NCI-H2107 (cell line): Measurements from ENCODE around the gene BTBD9.

Source experiments
- DNase-seq: peaks from one replicate; lab custom pipeline; 2025; lab: John Stamatoyannopoulos, UW

BTBD9 gene

DNA sequence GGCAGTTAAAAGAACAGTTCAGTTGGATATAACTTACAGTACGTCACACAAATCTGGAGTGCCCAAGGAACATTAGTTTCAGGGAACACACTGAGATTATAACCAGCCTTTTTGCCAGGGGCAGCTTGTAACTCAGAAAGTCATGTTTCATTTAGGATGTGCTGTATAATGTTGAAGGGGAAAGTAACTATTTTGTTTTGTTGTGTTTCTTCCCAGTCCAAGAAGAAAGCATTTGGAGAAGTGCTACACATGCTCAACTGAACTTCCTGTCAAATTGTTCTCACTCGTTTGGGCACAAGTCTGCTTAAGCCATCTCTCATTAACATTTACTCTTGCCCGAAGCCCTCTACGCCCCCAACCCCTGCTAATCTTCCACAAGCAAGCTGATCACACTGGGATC is 157.9 kb downstream of the BTBD9 start:
- no peak for DNase-seq

DNA sequence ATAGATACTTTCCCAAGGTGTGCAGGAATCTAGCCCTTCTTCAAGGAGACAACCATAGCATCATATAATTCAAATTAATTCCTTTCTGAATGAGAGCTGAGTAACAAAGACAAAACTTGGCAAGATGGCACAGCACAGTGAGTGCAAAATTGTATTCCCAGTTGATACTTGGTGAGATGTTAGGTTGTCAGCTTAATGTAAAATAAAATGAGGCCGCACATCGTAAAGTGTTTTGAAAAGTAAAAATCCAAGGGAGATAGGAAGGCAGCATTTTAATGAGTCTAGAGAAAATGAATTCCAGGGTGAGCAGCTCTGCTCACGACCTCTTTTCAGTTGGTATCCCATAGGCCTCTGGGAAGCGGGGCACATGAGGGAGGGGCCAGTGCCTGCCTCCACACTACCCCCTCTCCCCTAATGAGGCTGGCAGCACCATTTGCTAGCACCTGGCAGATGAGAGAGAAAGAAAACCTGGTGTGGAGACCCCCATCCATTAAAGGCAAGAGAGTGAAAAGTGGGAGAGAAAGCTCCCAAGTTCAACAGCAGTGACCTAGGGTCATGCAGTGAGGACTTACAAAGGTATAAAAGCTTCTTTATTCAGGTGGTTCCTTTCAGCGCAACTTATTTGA is 158.4 kb downstream of the BTBD9 start:
- no peak for DNase-seq

DNA sequence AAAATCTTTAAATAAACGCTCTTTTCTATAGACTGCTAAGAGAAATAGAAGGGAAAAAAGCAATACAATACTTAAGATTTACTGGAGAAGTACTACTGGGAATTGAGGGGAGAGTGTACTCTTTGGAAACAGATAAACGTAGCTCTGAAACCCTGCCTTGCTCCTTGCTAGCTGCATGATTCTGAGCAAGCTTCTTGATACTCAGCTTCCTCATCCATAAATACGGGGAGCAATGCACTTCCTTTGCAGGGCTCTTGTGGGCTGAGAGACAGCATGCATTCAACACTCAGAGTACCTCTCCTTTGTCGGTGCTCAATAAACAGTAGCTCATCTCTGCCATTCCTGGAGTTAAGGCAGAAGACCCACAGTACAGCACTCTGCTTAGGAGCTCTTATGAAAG is 159.7 kb downstream of the BTBD9 start:
- DNase-seq = no peak

DNA sequence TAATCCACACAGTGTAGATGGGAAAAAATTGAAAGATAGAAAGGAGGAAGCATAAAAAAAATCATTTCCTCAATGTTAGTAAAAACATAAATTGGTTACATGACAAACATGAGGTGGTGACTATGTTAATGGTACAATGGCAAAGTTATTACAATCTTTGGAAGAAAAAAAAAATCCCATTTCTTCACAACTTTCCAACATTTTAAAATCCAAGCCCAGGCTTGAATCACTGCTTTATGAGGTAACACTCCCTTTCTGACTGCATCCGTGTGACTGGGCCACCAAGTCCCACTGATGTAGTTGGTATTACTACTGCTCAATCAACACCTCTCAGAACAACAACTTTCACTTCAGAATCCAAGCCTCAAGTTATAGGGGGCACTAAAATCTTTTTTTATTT is 160.4 kb downstream of the BTBD9 start:
- DNase-seq = no peak

GRCh38 chr6:38477680-38478260 is 162.0 kb downstream of the BTBD9 start:
- DNase-seq = no peak

DNA sequence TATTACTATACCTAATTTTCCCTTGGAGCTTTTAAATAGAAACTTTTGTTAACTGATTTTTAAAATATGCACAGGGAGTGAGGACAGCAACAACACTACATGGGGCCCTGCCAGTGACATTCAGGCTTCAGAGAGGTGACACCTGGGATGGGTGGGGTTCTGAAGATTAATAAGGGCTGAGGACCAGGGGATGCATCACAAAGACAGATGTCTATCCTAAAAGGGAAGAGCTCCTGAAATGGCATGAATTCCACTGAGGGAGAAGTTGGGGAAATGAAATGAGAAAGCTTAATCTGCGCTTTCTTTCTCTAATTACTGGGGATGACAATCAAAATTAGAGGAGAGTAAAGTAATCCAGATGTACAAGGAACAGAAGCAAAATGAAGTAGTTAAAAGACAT is 162.8 kb downstream of the BTBD9 start:
- no peak for DNase-seq

- DNase-seq = no peak
Measured at GRCh38 chr6:38476141-38476540, 163.6 kb downstream of the BTBD9 start.

DNA sequence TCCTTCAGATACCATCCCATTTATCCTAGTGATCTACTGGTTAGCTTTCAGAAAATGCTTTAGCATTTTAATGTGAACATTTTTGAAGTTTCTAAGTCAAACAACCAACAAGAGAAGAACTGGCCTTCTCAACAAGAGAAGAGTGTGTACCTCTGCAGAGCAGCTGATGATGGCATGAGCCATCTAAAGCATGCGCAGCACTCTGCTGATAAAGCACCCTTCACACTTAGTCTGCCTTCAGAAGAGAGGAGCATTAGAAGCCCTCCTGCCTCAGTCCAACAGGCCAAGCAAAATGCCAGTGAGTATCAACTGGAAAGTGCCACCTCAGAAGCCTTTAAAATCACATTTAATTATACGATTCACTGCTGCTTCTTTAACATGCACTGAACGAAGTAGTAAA is 169.2 kb downstream of the BTBD9 start:
- no peak for DNase-seq

GRCh38 chr6:38467566-38467965 is 172.2 kb downstream of the BTBD9 start:
- DNase-seq = no peak

GRCh38 chr6:38460186-38460585 is 179.5 kb downstream of the BTBD9 start:
- no peak for DNase-seq

DNA sequence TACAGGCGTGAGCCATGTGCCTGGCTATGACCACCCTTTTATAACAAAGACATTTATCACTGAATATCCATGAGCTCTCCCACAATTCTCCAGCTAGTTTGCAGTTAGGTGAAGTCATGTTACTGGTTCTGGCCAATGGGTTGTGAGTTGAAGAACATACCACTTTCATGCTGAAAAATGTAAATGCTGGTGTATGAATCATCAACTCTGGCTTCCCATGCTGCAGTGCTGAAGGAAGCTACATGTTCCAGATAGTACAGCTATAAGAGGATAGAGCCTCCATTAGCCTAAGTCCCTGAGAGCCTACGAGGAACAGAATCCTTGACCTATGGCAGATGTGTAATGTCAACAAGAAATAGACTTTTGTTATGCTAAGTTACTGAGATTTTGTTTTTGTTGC is 180.4 kb downstream of the BTBD9 start:
- DNase-seq = no peak

DNA sequence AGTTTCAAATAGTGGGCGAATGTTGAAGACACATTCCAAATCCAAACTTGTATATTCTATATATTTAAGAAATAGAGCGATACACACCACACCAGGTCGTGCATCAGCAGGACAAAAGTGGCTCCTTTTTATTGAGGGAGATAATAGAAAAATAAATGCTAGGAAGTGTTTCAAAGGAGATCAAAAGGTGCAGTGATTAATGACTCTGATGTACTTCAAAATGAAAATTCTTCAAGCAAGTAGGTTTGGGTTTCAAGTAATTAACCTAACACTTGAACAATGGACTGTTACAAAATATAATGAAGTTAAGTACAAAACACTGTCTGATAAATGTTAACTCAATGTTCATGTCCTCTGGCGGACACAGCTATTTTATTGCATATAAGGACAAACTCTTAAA is 185.9 kb downstream of the BTBD9 start:
- no peak for DNase-seq

DNA sequence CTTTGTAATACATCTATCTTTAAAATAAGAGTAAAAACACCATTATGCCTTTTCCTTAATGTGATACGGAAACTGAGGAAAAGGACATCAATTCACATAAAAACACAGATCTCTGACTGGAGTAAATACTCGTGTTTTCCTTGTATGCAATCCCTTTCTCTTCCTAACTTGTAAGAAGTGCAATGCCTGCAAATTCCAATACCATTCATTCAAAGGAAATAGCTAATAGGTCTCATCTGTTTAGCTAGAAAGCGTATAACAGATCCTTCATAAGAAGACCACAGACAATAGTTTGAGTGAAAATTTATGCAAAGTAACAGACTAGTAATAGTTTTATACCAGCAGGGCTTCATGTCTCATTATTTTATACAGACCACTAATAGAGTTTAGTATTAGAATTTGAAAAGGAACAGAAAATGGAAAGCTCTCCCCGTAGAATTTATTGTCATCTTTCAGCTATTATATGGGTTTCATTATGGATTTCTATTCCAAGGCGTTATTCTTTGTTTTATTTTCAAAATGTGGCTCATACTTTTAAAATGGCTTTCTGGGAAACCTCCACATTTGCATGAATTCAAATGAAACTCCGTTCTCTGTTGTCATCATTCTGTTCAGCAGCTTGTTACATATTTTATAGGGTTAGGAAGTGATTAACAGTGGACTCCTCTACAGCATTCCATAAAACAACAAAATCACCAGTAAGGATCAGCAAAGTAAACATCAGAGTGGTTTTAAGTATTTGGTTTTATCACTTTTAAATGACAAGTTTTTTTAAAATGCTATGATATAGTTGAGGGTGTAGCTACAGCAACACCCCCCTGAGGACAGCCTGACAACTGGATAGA is 186.7 kb downstream of the BTBD9 start:
- no peak for DNase-seq

GRCh38 chr6:38450717-38451116 is 189.0 kb downstream of the BTBD9 start:
- no peak for DNase-seq

DNA sequence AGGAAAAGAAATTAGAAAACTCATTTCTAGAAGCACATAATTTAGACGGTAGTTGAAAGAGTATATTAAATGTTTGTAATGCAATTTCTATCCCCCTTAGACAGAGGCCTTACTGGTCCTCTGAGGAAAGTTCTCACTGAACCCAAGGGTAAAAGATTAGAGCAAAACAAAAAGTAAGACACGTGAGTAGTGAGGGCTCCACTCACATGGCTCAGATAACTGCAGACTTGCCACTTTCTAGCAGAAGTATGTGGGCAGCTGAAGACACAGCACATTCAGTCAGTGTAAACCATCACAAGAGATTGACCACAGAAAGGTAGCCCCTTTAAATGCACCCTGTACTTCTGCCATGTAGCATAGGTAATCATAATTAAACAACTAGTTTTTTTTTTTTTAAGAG is 193.8 kb downstream of the BTBD9 start:
- DNase-seq = no peak

GRCh38 chr6:38445336-38445735 is 194.4 kb downstream of the BTBD9 start:
- DNase-seq = no peak

GRCh38 chr6:38443352-38444144 is 196.2 kb downstream of the BTBD9 start:
- DNase-seq = no peak

DNA sequence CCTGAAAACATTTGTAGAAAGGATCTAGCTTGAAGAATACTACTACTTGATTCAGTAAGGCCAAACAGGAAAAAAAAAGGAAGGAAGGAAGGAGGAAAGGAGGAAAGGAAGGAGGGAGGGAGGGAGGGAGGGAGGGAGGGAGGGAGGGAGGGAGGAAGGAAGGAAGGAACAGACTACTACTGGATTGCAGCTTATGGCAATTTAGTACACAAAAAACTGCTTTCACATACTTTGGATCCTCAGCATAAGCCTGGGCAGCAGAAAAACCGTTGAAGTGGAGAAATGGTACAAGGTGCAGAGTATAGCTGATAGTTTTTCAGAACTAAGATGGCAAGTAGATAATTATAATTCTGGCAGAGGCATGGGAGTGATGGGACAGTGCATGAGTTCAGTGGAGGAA is 201.6 kb downstream of the BTBD9 start:
- DNase-seq = no peak

DNA sequence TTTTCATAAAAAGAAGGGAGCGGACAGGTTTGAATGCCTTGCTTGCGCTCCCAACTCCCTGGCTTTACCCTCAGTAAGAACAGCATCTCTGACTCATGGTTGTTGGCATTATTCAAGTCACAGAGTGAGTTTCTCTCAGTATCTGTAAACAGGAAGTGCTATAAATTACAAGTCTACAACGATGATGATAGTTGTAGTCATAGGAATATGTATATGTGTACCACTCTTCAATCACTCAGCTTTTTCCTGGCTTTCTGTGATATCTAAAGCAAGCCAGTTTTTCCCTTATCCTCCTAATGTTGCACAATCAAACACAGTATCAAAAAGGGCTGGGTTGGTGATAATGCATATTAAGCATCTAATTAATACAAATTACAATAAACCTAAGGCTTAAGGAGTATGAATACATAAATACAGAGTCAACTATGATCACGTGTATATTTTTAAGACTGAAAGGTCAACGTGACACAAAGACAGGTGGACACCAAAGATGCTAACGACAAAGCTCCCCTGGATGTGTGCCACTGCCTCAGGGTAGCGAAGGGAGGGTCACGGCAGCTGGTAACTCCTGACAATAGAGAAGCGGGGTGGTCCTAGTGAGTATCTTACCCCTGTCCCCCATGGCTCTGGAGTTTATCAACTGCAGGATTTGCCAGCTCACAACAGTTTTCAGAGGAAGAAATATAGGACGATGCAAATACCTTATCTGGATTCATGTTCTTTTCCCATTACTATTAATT is 202.8 kb downstream of the BTBD9 start:
- DNase-seq = no peak

DNA sequence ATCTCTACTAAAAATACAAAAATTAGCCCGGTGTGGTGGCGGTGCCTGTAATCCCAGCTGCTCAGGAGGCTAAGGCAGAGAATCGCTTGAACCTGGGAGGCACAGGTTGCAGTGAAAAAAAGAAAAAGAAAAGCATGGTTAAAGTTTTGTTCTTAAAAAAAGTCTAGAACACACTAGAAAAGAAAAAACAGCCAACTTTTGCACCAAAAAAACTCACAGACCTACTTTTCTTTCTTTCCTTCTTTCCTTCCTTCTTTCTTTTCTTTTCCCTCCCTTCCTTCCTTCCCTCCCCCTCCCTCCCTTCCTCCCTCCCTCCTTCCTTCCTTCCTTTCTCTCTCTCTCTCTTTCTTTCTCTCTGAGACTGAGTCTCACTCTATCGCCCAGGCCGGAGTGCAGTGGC is 204.4 kb downstream of the BTBD9 start:
- DNase-seq = no peak

DNA sequence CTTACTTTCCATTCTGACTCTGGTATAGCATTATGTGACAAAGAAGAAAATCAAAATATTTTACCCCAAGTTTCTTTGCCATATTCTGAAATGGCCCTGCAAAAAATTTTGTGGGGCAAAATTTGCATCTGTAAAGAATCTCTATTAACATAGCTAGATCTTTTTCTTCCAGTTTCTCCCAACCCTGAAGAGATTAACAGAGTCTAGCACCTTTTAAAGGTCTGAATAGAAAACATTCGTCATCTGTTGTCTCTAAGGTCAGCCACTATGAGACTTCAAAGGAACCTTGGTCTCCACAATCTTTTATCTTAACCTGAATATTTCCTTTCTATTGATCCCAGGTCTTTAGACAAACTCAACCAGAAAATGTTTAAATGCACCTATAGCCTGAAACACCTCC is 205.7 kb downstream of the BTBD9 start:
- DNase-seq = no peak

GRCh38 chr6:38432479-38432878 is 207.2 kb downstream of the BTBD9 start:
- no peak for DNase-seq
